Astrocyte of the cerebellum (primary cell): ENCODE results near the gene MYLK2.

Source experiments
- DNase-seq: peaks from one replicate; pipeline ENCODE4 v3.0.0-alpha.2; 2011; ENCODE audit warnings: low read depth
- H3K4me3 ChIP-seq: 2 replicates; pipeline ENCODE4 v1.5.1; 2011; ENCODE audit warnings: mild to moderate bottlenecking, low read depth, low read length, moderate library complexity
- in situ Hi-C: cut with HindIII; loops from 2 replicates; pipeline ENCODE4 v1.10.0; 2017; ENCODE audit warnings: low sequenced_read_pairs
- TF ChIP-seq, protein P1 (sequence below): IDR thresholded peaks from 2 replicates; pipeline ENCODE4 v1.5.1; 2012; ENCODE audit warnings: low read length, low read depth, moderate library complexity, mild to moderate bottlenecking; ENCODE audit errors: missing control alignments

The MYLK2 gene

DNA sequence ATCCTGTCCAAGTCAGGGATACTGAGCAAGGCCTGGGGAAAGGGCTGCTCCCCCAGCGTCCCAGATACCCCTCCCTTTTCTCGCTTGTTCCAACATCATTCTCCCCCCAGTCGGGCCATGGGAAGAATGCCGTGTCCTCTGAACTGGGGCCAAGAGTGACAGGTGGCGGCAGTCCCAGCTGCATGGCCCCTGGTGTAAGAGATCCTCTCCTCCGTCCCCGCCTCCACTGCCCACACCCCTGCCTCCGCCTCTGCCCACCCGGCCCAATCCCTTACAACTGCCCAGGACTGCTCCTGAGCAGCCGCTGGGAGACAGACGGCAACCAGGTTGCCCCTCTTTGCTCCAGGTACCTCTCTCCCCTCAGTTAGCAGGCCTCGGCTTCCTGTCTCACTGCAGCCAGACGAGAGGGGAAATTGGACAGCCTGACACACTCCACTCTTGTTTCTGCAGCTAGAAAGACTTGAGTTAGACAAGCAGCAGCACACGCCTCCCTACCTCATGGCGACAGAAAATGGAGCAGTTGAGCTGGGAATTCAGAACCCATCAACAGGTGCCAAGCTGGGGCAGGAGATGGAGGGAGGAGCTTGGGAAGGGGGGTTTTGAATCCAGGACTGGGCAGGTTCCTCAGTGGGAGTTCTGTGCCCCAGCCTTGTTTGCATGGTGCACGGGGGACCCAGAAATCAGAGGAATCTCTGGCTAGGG lies at the start of gene MYLK2:
Gene MYLK2 (plus strand): TSS at position 274 of the 702 bp plus-strand sequence. CDS start 225 bp downstream, at position 499.
- TF ChIP-seq, protein P1, sequence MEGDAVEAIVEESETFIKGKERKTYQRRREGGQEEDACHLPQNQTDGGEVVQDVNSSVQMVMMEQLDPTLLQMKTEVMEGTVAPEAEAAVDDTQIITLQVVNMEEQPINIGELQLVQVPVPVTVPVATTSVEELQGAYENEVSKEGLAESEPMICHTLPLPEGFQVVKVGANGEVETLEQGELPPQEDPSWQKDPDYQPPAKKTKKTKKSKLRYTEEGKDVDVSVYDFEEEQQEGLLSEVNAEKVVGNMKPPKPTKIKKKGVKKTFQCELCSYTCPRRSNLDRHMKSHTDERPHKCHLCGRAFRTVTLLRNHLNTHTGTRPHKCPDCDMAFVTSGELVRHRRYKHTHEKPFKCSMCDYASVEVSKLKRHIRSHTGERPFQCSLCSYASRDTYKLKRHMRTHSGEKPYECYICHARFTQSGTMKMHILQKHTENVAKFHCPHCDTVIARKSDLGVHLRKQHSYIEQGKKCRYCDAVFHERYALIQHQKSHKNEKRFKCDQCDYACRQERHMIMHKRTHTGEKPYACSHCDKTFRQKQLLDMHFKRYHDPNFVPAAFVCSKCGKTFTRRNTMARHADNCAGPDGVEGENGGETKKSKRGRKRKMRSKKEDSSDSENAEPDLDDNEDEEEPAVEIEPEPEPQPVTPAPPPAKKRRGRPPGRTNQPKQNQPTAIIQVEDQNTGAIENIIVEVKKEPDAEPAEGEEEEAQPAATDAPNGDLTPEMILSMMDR = no peak
- H3K4me3 ChIP-seq = no peak within 1 kb of the TSS
- in situ Hi-C loops = no loop called here
- DNase-seq = no peak

DNA sequence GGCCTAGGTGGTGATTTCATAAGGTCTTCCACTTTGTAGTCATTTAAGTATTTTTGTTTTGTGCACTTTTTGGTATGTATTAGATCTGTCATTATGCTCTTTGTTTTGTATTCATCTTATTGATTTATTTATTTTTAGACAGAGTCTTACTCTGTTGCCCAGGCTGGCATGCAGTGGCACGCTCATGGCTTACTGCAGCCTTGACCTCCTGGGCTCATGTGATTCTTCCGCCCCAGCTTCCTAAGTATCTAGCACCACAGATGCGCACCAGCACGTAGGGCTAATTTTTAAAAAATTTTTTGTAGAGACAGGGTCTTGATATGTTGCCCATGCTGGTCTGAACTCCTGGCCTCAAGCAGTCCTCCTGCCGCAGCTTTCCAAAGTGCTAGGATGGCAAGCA lies 49.5 kb upstream of the MYLK2 start:
- TF ChIP-seq, protein P1 = no peak
- no peak overlapping the region for H3K4me3 ChIP-seq
- no peak for DNase-seq
- in situ Hi-C loops = no loop called here

DNA sequence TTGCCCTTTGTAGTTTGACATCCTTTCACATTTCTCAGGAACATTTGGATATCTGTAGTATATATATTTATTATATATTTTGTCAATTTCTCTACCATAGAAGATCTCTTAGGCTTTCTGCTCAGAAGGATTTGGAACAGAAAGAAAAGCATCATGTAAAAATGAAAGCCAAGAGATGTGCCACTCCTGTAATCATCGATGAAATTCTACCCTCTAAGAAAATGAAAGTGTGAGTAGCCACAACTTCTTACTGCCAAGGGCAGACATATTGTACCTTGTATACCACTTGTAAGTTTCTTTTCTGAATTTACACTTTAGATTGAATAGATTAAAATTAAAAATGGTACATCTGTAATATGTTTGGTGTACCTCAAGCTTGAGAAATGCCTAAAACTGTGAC lies 48.9 kb upstream of the MYLK2 start:
- DNase-seq = no peak
- no peak overlapping the region for H3K4me3 ChIP-seq
- TF ChIP-seq, protein P1 = no peak
- in situ Hi-C loops = no loop called here

DNA sequence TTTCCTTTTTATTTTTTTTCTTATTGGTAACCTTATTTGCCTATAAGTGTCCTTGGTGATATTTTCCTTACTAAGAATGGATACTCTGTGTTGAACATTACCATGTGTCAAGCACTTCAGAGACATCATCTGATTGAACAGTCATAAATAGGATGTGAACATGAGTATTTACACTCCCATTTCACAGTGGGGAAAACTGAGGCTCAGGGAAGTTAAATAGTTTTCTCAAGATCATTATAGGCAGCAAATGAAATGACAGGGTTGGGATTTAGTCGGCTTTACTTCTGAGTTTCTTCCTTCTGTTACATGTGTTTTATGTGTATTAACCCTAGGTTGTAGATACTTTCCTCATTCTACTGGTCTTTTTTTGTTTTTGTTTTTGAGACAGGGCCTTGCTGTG lies 44.7 kb upstream of the MYLK2 start:
- TF ChIP-seq, protein P1 = no peak
- no peak overlapping the region for H3K4me3 ChIP-seq
- in situ Hi-C loops = no loop called here
- no peak for DNase-seq

DNA sequence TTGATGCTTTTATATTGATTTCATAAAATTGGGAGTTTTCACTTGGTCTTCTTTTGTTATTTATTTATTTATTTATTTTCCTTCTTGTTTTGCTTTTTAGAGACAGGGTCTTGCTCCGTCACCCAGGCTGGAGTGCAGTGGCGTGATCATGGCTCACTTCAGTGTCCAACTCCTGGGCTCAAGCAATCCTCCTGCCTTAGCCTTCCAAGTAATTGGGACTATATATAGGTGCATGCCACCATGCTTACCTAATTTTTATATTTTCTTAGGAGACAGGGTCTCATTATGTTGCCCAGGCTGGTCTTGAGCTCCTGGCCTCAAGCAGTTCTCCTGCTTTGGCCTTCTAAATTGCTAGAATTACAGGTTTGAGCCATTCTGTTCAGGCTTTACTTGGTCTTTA lies 38.3 kb upstream of the MYLK2 start:
- in situ Hi-C loops = no loop called here
- H3K4me3 ChIP-seq = no peak overlapping the region
- DNase-seq = no peak
- TF ChIP-seq, protein P1 = no peak

DNA sequence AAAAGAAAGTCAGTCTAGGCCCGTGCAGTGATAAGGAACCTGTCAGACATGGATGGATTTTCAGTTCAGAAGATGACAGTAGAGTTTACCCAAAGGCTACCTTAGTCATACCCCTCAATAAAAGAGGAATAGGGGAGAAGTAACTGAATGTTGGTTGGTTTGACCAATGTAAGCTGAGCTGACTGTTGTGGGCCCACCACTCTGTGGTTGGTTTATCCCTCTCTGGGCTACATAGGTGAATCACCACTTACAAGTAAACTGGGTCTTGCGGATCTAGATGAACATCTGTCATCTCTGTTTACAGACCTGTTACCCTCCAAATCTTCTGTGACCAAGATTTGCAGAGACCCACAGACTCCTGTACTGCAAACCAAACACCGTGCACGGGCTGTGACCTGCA lies 37.2 kb upstream of the MYLK2 start:
- DNase-seq = no peak
- TF ChIP-seq, protein P1 = no peak
- H3K4me3 ChIP-seq = no peak overlapping the region
- in situ Hi-C loops = no loop called here
